Neural progenitor cell (in vitro differentiated cells): ENCODE data around the gene ZNF559.

Source experiments
- CTCF ChIP-seq: fragments of 200-600 bp; sonication (generic); IDR thresholded peaks from 2 replicates; pipeline ENCODE4 v1.5.1; 2017; ENCODE audit warnings: antibody characterized with exemption, mild to moderate bottlenecking
- EZH2phosphoT487 ChIP-seq: fragments of 200-600 bp; sonication (generic); IDR thresholded peaks from 2 replicates; pipeline ENCODE4 v1.6.1; 2017; ENCODE audit warnings: antibody characterized with exemption

DNA sequence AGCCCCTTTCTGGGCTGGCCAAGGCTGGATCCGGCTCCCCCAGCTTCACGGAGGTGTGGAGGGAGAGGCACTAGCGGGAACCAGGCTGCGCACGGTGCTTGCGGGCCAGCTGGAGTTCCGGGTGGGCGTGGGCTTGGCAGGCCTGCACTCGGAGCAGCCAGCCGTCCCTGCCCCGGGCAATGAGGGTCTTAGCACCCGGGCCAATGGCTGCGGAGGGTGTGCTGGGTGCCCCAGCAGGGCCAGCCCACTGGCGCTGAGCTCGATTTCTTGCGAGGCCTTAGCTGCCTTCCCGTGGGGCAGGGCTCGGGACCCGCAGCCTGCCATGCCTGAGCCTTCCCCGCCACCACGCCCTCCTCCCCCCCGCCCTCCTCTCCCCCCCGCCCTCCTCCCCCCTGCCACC, 2.6 kb upstream of the ZNF559 start:
- TF ChIP-seq CTCF (no peak), EZH2phosphoT487 (no peak)
